Liver (tissue), 9 donors: ENCODE results near the gene ZNF433. TPM values are rescaled to one million over a fixed set of nuclear protein-coding genes. Genes with fewer than 3 reads are reported as not detected.

ENCODE experiments used
- DNase-seq: peaks from one replicate; pipeline ENCODE4 v3.0.0-alpha.2; 2017; ENCODE audit warnings: low spot score
- H3K27ac ChIP-seq, 2 donors: one replicate each; pipeline ENCODE4 v1.7.0; 2013; ENCODE audit warnings: inconsistent platforms in 2 of 2, low read length in 2 of 2, control low read depth in 1 of 2, low read depth in 1 of 2, mild to moderate bottlenecking in 1 of 2
- H3K27me3 ChIP-seq, 4 donors: one replicate each; pipeline versions ENCODE4 v1.6.1 to v1.7.0; 2013; ENCODE audit warnings: low read length in 3 of 4, inconsistent platforms in 1 of 4, mild to moderate bottlenecking in 1 of 4, moderate library complexity in 1 of 4; ENCODE audit not compliant: control insufficient read depth in 4 of 4, insufficient read depth in 4 of 4
- H3K36me3 ChIP-seq, 4 donors: one replicate each; pipeline versions ENCODE4 v1.6.1 to v1.7.0; 2013; ENCODE audit warnings: low read length in 3 of 4, mild to moderate bottlenecking in 3 of 4, low read depth in 1 of 4, moderate library complexity in 1 of 4; ENCODE audit not compliant: control insufficient read depth in 4 of 4, insufficient read depth in 3 of 4
- H3K4me1 ChIP-seq, 4 donors: one replicate each; pipeline versions ENCODE4 v1.6.1 to v1.7.0; 2013; ENCODE audit warnings: low read length in 3 of 4, mild to moderate bottlenecking in 3 of 4, moderate library complexity in 1 of 4; ENCODE audit not compliant: control insufficient read depth in 4 of 4, insufficient read depth in 4 of 4
- H3K4me3 ChIP-seq, 3 donors: one replicate each; pipeline versions ENCODE4 v1.6.1 to v1.7.0; 2013; ENCODE audit warnings: low read length in 3 of 3, control low read depth in 1 of 3, low read depth in 1 of 3, mild to moderate bottlenecking in 1 of 3
- H3K9ac ChIP-seq, 2 donors: one replicate each; pipeline ENCODE4 v1.7.0; 2013; ENCODE audit warnings: low read length in 2 of 2, mild to moderate bottlenecking in 2 of 2, moderate library complexity in 2 of 2, control low read depth in 1 of 2, low read depth in 1 of 2
- H3K9me3 ChIP-seq, 4 donors: one replicate each; pipeline versions ENCODE4 v1.6.1 to v1.7.0; 2013; ENCODE audit warnings: low read length in 3 of 4; ENCODE audit not compliant: control insufficient read depth in 4 of 4
- ATF3 ChIP-seq: IDR thresholded peaks from 2 replicates; pipeline ENCODE4 v1.6.1; 2016; ENCODE audit warnings: antibody characterized with exemption
- CTCF ChIP-seq: fragments of 150-350 bp; IDR thresholded peaks from 2 replicates; pipeline ENCODE4 v1.5.1; 2017; ENCODE audit warnings: improper control_type of control experiment, low read depth, low read length; ENCODE audit not compliant: missing input control
- FOXA1 ChIP-seq: IDR thresholded peaks from 2 replicates; pipeline ENCODE4 v1.6.1; 2016; ENCODE audit warnings: antibody characterized with exemption
- FOXA2 ChIP-seq: IDR thresholded peaks from 2 replicates; pipeline ENCODE4 v1.6.1; 2016; ENCODE audit warnings: antibody characterized with exemption
- GABPA ChIP-seq, 2 donors: IDR thresholded peaks in 1 of 2; conservative IDR thresholded peaks in 1 of 2; 2 replicates each; pipeline ENCODE4 v1.6.1; 2016; ENCODE audit warnings: antibody characterized with exemption in 2 of 2, mild to moderate bottlenecking in 1 of 2, moderate library complexity in 1 of 2
- HNF4A ChIP-seq, 2 donors: conservative IDR thresholded peaks; 2 replicates each; pipeline ENCODE4 v1.6.1; 2016; ENCODE audit warnings: antibody characterized with exemption in 2 of 2, mild to moderate bottlenecking in 2 of 2
- JUND ChIP-seq, 2 donors: IDR thresholded peaks; 2 replicates each; pipeline ENCODE4 v1.6.1; 2016; ENCODE audit warnings: antibody characterized with exemption in 2 of 2
- RAD21 ChIP-seq, 2 donors: IDR thresholded peaks; 2 replicates each; pipeline ENCODE4 v1.6.1; 2016; ENCODE audit warnings: antibody characterized with exemption in 2 of 2, mild to moderate bottlenecking in 2 of 2
- SP1 ChIP-seq: IDR thresholded peaks from 2 replicates; pipeline ENCODE4 v1.6.1; 2018; ENCODE audit warnings: antibody characterized with exemption, mild to moderate bottlenecking
- TAF1 ChIP-seq: conservative IDR thresholded peaks from 2 replicates; pipeline ENCODE4 v1.6.1; 2016; ENCODE audit warnings: antibody characterized with exemption, mild to moderate bottlenecking
- YY1 ChIP-seq: IDR thresholded peaks from 2 replicates; pipeline ENCODE4 v1.6.1; 2016; ENCODE audit warnings: antibody characterized with exemption, mild to moderate bottlenecking
- ZBTB33 ChIP-seq: IDR thresholded peaks from 2 replicates; pipeline ENCODE4 v1.6.1; 2016; ENCODE audit warnings: antibody characterized with exemption
- WGBS: extraction: QIAGEN DNeasy Blood & Tissue Kit; methylation state at CpG from one replicate; pipeline ENCODE4 v1.1.7; 2013; 5-methylcytosine and 5-hydroxymethylcytosine counted together
- polyA plus RNA-seq, 2 donors: library from polyadenylated mRNA; stranded (reverse) in 1 of 2; unstranded in 1 of 2; fragments of 200-250 nt in 1 of 2; fragments of >200 nt in 1 of 2; fragmentation: Nextera tagmentation in 1 of 2; extraction: Ambion mirVana in 1 of 2; gene quantifications; one replicate each; pipeline versions ENCODE4 v1.2.1 to v1.2.3, GENCODE V29; 2013 to 2015
- total RNA-seq, 2 donors: library from RNA; depleted of rRNA; stranded (reverse); fragments of >200 nt; gene quantifications; one replicate each; pipeline ENCODE4 v1.2.3, GENCODE V29; 2014
- donor health status: healthy.
- donor health status: healthy.
- donor health status: healthy.
- donor health status: healthy.
- donor health status: healthy.

Gene ZNF433
- total and polyA plus RNA-seq, 4 donors, result 1.3 to 4.7 (median 2.5) TPM

- TF ChIP-seq TAF1 (no peak), FOXA1 (no peak)
- 95% methylated on average over 17 of the region's 17 CpGs for WGBS
- no peak overlapping the region for H3K4me3 ChIP-seq
These were observed 48.7 kb downstream of the ZNF433 start for GRCh38 chr19:11986754-11987153.

GRCh38 chr19:11984986-11985385 lies 50.5 kb downstream of the ZNF433 start:
- no peak for DNase-seq

More at GRCh38 chr19:11986754-11987153, 48.7 kb downstream of the ZNF433 start:
- Histone ChIP-seq H3K27me3 (no peaks in the 10 kb centered on the region), H3K4me1 (peaks cover 0 to 8% (median 1%) of the 10 kb centered on the region in 4 donors), H3K36me3 (no peaks in the 10 kb centered on the region), H3K27ac (no peak overlapping the region), H3K9me3 (peaks cover 7 to 12% (median 9%) of the 10 kb centered on the region in 4 donors), H3K9ac (no peak overlapping the region)
- no peak for DNase-seq

More at GRCh38 chr19:11984986-11985385, 50.5 kb downstream of the ZNF433 start:
- Histone ChIP-seq H3K4me3 (no peak overlapping the region), H3K4me1 (peaks cover 0 to 8% (median 1%) of the 10 kb centered on the region in 4 donors), H3K9ac (no peak overlapping the region), H3K27me3 (no peaks in the 10 kb centered on the region), H3K36me3 (no peaks in the 10 kb centered on the region), H3K27ac (no peak overlapping the region), H3K9me3 (peaks cover 18 to 28% (median 20%) of the 10 kb centered on the region in 4 donors)
- 23% methylated on average over 5 of the region's 5 CpGs for WGBS
- no peak for TF ChIP-seq YY1
- no peak for TF ChIP-seq HNF4A (conservative IDR thresholded peaks at IDR 0.05)
- no peak for TF ChIP-seq TAF1
- TF ChIP-seq FOXA2, result no peak
- no peak for TF ChIP-seq RAD21 (IDR thresholded peaks at IDR 0.05)
- TF ChIP-seq ZBTB33, result no peak
- no peak for TF ChIP-seq ATF3
- no peak for TF ChIP-seq CTCF
- no peak for TF ChIP-seq GABPA (IDR thresholded peaks at IDR 0.05 in 1 of 2, conservative IDR thresholded peaks at IDR 0.05 in 1 of 2)
- no peak for TF ChIP-seq SP1
- TF ChIP-seq JUND (IDR thresholded peaks at IDR 0.05), result no peak
